HG02840 (cell line): ENCODE data around the gene BEGAIN.
"Not testable (repeated sequence)": the region's sequence is repeated elsewhere in the genome, so short reads cannot be mapped to it uniquely, and the experiment has no call there.

ENCODE experiments used
- ATAC-seq: cut with Tn5 transposase; IDR thresholded peaks from one replicate; pipeline ENCODE4 v1.9.1; 2021; ENCODE audit warnings: mild to moderate bottlenecking, moderate library complexity, moderate number of reproducible peaks; ENCODE audit not compliant: unreplicated experiment, low FRiP score

BEGAIN gene

GRCh38 chr14:100529561-100530031 lies 57.6 kb downstream of the BEGAIN start:
- no peak for ATAC-seq

DNA sequence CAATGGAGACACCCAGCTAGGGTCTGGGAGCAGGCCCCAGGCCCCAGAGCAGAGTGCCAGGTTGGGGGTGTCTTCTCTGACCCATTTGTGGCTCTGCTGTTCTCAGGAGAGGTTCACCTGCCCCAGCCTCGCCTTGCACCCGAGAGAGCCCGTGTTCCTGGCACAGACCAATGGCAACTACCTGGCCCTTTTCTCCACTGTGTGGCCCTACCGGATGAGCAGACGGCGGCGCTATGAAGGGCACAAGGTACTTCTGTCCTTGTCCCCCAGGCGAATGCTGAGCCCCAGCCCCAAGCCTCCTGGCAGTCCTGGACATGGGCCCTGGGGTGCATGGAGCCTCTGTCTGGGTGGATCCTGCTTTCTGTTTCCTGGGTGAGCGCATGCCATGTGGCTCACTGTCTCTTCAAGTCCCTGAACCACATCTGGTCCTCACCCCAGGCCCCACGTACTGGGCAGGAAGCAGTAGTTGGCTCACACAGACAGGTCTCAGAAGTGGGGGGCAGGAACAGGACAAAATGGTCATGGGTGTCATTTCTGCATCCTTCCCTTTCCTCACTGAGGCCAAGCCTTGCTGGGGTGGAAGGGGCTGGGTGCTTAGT lies 58.2 kb downstream of the BEGAIN start:
- ATAC-seq, result no peak

GRCh38 chr14:100526632-100527031 lies 60.6 kb downstream of the BEGAIN start:
- ATAC-seq, result no peak

- no peak for ATAC-seq
These were observed 61.2 kb downstream of the BEGAIN start for GRCh38 chr14:100526057-100526456.

GRCh38 chr14:100525615-100526014 lies 61.6 kb downstream of the BEGAIN start:
- no peak for ATAC-seq

GRCh38 chr14:100524933-100525243 lies 62.3 kb downstream of the BEGAIN start:
- ATAC-seq, result no peak

- ATAC-seq, result no peak
These were observed 62.8 kb downstream of the BEGAIN start for GRCh38 chr14:100524233-100524932.

GRCh38 chr14:100523843-100524169 lies 63.4 kb downstream of the BEGAIN start:
- no peak for ATAC-seq

- ATAC-seq, result no peak
These were observed 63.9 kb downstream of the BEGAIN start for GRCh38 chr14:100523131-100523842.

GRCh38 chr14:100522616-100523099 lies 64.6 kb downstream of the BEGAIN start:
- no peak for ATAC-seq

DNA sequence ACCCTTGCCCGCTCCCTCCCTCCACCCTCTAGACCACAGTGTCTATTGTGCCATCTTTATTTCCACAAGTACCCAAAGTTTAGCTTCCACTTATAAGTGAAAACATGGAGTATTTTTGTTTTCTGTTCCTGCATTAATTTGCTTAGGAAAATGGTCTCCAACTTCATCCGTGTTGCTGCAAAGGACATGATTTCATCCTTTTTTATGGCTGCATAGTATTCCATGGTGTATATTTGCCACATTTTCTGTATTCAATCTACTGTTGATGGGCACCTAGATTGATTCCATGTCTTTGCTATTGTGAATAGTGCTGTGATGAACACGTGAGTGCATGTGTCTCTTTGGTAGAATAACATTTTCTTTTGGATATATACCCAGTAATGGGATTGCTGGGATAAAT lies 81.2 kb downstream of the BEGAIN start:
- ATAC-seq, result not testable (repeated sequence)

DNA sequence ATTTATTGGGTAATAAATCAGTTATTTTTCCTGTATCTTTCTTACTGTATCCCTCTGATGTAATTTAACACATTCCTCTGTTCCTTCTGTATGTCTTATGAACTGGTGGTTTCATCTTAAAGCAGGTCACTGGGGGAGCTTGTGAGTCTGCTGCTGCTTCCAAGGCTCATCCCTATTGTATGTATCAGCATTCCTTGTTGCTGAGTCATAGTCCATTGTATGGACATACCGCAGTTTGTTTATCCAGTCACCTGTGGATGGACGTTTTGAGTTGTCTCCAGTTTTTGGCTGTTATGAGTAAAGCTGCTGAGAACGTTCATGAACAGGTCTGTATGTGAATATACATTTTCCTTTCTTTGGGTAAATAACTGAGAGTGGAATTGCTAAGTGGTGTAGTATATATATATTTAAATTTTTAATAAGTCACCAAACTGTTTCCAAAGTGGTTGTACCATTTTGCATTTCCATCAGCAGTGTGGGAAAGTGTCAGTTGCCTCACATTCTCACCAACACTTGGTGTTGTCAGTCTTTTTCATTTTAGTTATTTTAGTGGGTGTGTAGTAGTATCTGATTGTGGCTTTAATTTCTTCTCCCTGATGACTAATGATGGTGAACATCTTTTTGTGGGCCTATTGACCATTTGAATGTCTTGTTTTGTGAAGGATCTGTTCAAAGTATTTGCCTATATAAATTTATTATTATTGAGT lies 82.7 kb downstream of the BEGAIN start:
- ATAC-seq, result no peak

GRCh38 chr14:100503251-100503650 lies 84.0 kb downstream of the BEGAIN start:
- ATAC-seq, result no peak

DNA sequence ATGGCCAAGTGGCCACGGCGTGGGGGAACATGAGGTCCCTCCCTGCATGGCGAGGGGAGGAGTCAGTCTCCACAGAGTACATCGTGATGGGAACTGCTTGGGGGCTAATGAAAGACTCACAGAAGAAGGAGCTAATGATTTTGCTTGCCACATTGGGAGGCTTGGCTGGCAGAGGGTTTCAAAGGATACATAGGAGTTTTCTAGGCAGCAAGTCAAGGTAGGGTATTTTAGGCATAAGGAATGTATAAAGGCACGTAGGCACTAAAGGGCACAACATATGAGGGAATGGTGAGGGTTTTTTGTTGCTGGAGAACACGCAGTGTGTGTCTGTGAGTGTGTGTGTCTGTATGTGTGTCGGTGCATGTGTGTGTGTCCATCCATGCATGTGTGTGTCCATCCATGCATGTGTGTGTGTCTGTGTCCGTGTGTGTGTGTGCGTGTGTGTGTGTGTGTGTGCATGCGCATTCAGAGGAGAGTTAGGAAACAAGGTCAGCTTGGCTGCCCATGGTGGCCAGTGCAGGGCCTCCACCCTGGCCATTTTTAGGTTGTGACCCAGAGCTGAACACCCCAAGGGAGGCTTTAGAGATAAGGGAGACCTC lies 84.5 kb downstream of the BEGAIN start:
- ATAC-seq, result no peak

- no peak for ATAC-seq
These were observed 87.1 kb downstream of the BEGAIN start for GRCh38 chr14:100500128-100500527.

DNA sequence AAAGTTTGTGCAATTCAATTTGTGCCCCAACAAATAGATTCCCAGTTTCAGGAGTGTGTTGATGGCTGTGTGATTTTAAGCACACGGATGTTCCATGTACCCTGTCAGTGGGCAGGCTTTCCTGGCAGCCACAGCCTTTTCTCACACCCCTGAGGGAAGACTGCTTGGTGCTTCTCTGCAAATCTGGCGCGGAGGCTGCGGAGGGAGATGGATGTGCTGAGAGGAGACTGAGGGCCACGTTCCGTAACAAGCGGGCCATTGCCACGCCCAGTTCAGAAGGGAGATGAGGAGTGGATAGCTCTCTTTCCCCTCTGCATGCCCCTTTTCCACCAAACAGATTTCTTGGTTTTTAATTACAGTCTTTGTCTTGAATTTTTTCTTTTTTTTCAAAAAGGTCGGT lies 89.1 kb downstream of the BEGAIN start:
- ATAC-seq, result no peak

GRCh38 chr14:100495917-100496316 lies 91.3 kb downstream of the BEGAIN start:
- no peak for ATAC-seq

DNA sequence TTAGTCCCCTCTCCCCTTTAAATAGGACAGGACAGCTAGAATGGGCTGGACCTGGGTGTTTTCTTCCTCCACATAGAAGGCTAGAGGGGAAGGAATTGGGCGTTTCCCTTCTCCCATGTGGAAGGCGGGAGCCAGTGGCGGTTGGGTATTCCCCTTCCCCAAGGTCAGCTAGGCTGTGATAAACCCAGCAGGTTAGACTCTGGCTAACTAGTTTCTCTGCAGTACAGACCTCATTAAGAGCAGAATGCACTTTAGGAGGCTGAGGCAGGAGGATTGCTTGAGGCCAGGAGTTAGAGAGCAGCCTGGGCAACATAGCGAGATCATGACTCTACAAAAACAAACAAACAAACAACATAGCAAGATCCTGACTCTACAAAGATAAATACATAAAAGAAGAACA lies 92.6 kb downstream of the BEGAIN start:
- no peak for ATAC-seq

DNA sequence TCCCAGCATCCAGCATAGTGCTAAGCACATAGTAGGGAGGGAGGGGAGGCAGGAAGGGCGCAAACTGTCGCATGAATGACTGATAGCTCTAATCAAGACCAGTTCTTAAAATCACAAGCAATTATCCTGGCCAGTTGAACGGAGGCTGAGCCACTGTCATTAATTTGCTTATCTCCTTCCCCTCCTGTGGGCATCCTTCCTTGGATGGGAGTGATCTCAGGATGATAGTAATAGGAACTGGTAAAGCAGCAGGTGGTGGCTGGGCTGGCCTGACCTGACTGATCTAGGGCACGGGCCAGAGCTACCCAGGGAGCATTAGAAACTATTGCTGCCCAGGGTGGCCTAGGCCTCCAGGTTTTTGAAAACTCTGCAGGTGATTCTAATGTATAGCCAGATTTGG lies 97.0 kb downstream of the BEGAIN start:
- ATAC-seq, result no peak

DNA sequence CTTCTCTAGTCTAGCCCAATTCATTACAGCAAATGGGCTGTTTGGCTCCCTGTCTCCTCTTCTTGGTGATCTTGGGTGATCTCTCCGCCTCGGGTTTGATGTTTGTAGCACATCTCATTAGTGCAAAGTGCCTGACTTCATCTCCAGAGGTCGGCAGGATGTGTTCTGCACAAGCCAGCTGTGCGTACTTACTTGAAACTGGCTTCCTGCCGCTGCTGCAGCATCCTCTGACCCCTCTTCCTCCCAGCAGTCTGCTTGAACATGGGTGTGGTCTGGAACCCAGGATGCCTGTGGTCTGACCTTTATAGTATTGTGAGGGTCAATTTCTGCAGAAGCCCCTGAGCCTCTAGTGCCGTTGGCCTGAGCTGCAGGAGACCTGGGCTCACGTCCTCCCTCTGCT lies 99.2 kb downstream of the BEGAIN start:
- ATAC-seq, result no peak

DNA sequence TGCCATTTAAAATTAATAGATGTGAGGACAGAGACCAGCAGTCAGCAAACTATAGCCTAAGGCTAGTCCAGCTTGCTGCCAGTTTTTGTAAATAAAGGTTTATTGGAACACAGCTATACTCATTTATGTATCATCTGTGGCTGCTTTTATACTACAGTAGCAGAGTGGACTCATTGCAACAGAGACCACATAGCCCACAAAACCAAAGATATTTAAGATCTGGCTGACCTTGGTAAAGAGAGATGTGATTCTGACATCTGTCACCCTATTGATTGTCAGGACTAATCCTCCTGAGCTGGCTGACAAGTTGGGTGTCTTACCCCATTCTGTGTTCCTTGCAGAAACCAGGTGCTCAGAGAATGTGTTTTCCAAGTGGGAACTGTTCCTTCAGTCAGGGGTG lies 99.9 kb downstream of the BEGAIN start:
- ATAC-seq, result no peak
